Common myeloid progenitor, CD34-positive (primary cell): ENCODE results near the gene SMAD1.

Experiments used
- CTCF ChIA-PET: fragments of 350-600 bp; sonication (Branson Sonifier 250); formaldehyde crosslinking; loops from one replicate; lab custom pipeline; 2021; ENCODE audit warnings: antibody characterized with exemption; lab: Charles Lee
- POLR2A ChIA-PET: fragments of 350-600 bp; sonication (Branson Sonifier 250); formaldehyde crosslinking; loops from one replicate; lab custom pipeline; 2021; ENCODE audit warnings: antibody characterized with exemption; lab: Charles Lee
- DNase-seq, 3 donors: peaks; one replicate each; pipeline versions ENCODE4 v3.0.0 to v3.0.0-alpha.2; 2013
- H3K27ac ChIP-seq, 2 experiments: 1 replicate in 1 of 2; 2 replicates in 1 of 2; pipeline ENCODE4 v1.7.0; 2013; ENCODE audit warnings: inconsistent platforms in 2 of 2, low read length in 2 of 2, mild to moderate bottlenecking in 2 of 2, low read depth in 1 of 2, moderate library complexity in 1 of 2; ENCODE audit not compliant: severe bottlenecking in 2 of 2, insufficient read depth in 1 of 2, poor library complexity in 1 of 2
- H3K27me3 ChIP-seq, 5 experiments: replicated peaks in 2 of 5; 1 replicate in 3 of 5; 2 replicates in 2 of 5; pipeline versions ENCODE4 v1.6.1 to v1.7.0; 2013; ENCODE audit warnings: low read length in 4 of 5, mild to moderate bottlenecking in 2 of 5, moderate library complexity in 2 of 5, inconsistent platforms in 1 of 5; ENCODE audit not compliant: insufficient read depth in 5 of 5, control insufficient read depth in 4 of 5
- H3K36me3 ChIP-seq, 4 experiments: 1 replicate in 2 of 4; 2 replicates in 2 of 4; pipeline versions ENCODE4 v1.6.1 to v1.7.0; 2013; ENCODE audit warnings: low read length in 3 of 4, control low read depth in 1 of 4, mild to moderate bottlenecking in 1 of 4; ENCODE audit not compliant: control insufficient read depth in 4 of 4, insufficient read depth in 4 of 4
- H3K4me1 ChIP-seq, 4 experiments: 1 replicate in 3 of 4; 2 replicates in 1 of 4; pipeline versions ENCODE4 v1.6.1 to v1.7.1; 2013; ENCODE audit warnings: low read length in 3 of 4, mild to moderate bottlenecking in 3 of 4, control low read depth in 1 of 4, inconsistent platforms in 1 of 4, moderate library complexity in 1 of 4; ENCODE audit not compliant: control insufficient read depth in 4 of 4, insufficient read depth in 4 of 4; ENCODE audit errors: control extremely low read depth in 1 of 4
- H3K4me3 ChIP-seq, 7 experiments: 1 replicate in 4 of 7; 2 replicates in 3 of 7; pipeline versions ENCODE4 v1.5.1 to v1.7.0; 2013; ENCODE audit warnings: mild to moderate bottlenecking in 7 of 7, low read length in 6 of 7, moderate library complexity in 6 of 7, inconsistent platforms in 2 of 7, low read depth in 2 of 7, control low read depth in 1 of 7; ENCODE audit not compliant: insufficient read depth in 4 of 7, control insufficient read depth in 1 of 7; ENCODE audit errors: extremely low read depth in 1 of 7
- H3K9me3 ChIP-seq, 5 experiments: 1 replicate in 4 of 5; 2 replicates in 1 of 5; pipeline versions ENCODE4 v1.6.1 to v1.7.1; 2013; ENCODE audit warnings: low read length in 4 of 5, mild to moderate bottlenecking in 2 of 5, inconsistent platforms in 1 of 5, low read depth in 1 of 5, moderate library complexity in 1 of 5; ENCODE audit not compliant: control insufficient read depth in 4 of 5, insufficient read depth in 2 of 5; ENCODE audit errors: control extremely low read depth in 1 of 5
- WGBS: methylation state at CpG from one replicate; pipeline ENCODE4 v1.1.5; 2013; ENCODE audit not compliant: insufficient coverage; 5-methylcytosine and 5-hydroxymethylcytosine counted together

The SMAD1 gene

DNA sequence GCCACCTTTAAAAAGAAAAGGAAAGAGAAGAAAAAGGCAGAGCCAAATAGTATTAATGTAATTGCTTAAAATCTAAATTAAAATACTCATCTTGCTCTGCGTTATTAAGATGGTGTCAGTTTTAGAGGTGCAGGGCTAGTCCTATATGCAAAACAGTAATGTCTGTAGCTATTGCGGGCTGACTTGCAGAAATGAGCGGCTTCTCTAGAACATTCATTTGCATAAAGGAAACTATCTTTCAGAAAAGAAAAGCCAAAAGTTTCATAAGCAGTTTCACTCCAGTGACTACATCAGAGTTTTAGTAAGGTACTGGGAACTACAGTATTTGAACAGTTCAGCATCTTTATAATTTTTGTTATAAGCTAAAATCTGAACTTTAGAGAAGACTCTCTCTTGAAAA, 6.0 kb downstream of the SMAD1 start:
- no peaks in the 10 kb centered on the region for H3K36me3 ChIP-seq
- H3K9me3 ChIP-seq, result no peaks in the 10 kb centered on the region
- peaks cover 27 to 65% (median 35%) of the 10 kb centered on the region in 4 experiments for H3K4me1 ChIP-seq
- peak overlapping the region in 3 of 7 experiments; percentile 1 to 54 (median 21) for H3K4me3 ChIP-seq
- peak; percentile 34 to 78 (median 73) for DNase-seq
- ChIA-PET POLR2A (interaction anchor here (0.7 kb wide), 1 partner anchor 387 kb away, joined by 8 read pairs; no protein-coding TSS in a partner anchor), CTCF (interaction anchor here (1.2 kb wide), 1 partner anchor 22 kb away, joined by 3 read pairs; no protein-coding TSS in a partner anchor)
- 0% methylated on average over 1 of the region's 3 CpGs for WGBS
- peak overlapping the region in 1 of 2 experiments; percentile 21 for H3K27ac ChIP-seq
- H3K27me3 ChIP-seq, result no peaks in the 10 kb centered on the region

DNA sequence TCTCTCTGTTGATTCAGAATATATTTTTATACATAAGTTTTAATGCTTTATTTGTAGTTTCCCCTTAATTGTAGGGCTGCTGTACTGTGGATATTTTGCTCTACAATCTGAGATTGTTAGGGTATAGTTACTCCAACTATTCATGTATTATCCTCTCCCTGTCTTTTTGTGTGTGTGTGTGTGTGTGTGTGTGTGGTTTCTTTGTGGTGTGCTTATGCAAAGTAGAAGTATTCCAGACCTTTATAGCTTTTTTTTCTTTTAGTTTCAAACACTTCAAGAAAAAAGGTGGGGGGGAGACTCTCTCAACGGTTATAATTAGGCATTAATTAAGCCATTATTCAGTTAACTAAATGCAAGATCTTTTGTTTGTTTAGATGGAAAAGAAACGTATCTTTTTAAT, 6.7 kb downstream of the SMAD1 start:
- no CpG with 5 or more reads among the region's 2 CpGs for WGBS
- H3K27ac ChIP-seq, result peak overlapping the region in 1 of 2 experiments; percentile 21
- CTCF ChIA-PET, result interaction anchor here (1.2 kb wide), 1 partner anchor 21 kb away, joined by 3 read pairs; no protein-coding TSS in a partner anchor

DNA sequence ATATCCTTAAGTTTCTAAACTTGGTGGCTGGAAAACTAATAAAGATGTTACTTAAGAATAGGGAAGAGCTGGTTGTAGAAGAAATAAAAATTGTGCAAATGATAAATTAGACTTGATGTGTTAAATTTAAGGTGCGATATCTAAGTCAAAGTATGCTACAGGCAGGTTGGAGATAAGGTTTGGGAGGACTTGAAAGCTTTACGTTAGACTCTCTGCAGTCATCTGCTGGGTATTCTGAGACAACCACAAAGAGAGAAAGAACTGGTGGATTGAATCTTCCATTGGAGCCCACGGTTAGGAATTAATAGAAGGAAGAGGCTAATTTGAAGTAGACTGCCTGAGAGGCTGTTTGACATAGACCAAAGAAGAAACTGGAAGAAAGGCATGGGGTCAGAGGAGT, 7.9 kb downstream of the SMAD1 start:
- POLR2A ChIA-PET, result interaction anchor here (0.6 kb wide), 1 partner anchor 128 kb away, joined by 3 read pairs; no protein-coding TSS in a partner anchor
- no peaks in the 10 kb centered on the region for H3K36me3 ChIP-seq
- H3K4me1 ChIP-seq, result peaks cover 16 to 62% (median 39%) of the 10 kb centered on the region in 4 experiments
- no peak overlapping the region for H3K27ac ChIP-seq
- no peak for DNase-seq
- no peaks in the 10 kb centered on the region for H3K9me3 ChIP-seq
- WGBS, result 100% methylated on average over 3 of the region's 3 CpGs
- H3K4me3 ChIP-seq, result no peak overlapping the region
- H3K27me3 ChIP-seq, result no peaks in the 10 kb centered on the region
- CTCF ChIA-PET, result interaction anchor here (0.8 kb wide), 1 partner anchor 68 kb away, joined by 3 read pairs; no protein-coding TSS in a partner anchor

More for the DNA sequence above, 6.7 kb downstream of the SMAD1 start:
- Histone ChIP-seq H3K27me3 (no peaks in the 10 kb centered on the region), H3K9me3 (no peaks in the 10 kb centered on the region), H3K4me3 (no peak overlapping the region), H3K36me3 (no peaks in the 10 kb centered on the region), H3K4me1 (peaks cover 25 to 66% (median 38%) of the 10 kb centered on the region in 4 experiments)
- DNase-seq, result no peak
- POLR2A ChIA-PET, result no interaction called here

DNA sequence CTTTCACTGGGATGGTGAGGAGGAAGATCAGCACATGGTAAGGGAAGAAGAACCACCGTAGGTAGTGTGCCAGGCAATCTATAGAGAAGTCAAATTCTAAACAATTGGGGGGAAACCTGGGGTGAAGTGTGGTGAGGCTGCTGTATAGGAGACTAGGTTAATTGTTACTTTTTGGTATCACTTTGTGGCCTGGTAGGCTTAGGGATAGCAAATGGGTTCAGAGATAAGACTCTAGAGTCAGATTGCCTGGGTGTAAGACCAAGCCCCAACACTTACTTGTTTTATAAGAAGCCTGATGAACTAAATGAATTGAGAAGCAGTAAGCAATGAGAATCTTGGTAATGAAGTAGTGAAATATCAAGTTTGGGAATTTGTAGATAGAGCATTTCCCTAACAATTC, 8.7 kb downstream of the SMAD1 start:
- no peaks in the 10 kb centered on the region for H3K36me3 ChIP-seq
- H3K9me3 ChIP-seq, result no peaks in the 10 kb centered on the region
- H3K27me3 ChIP-seq, result no peaks in the 10 kb centered on the region
- POLR2A ChIA-PET, result no interaction called here
- no peak overlapping the region for H3K27ac ChIP-seq
- peaks cover 16 to 61% (median 43%) of the 10 kb centered on the region in 4 experiments for H3K4me1 ChIP-seq
- no peak overlapping the region for H3K4me3 ChIP-seq
- 80% methylated on average over 1 of the region's 1 CpG for WGBS
- DNase-seq, result peak in 2 of 3 donors; percentile 37 to 53
- CTCF ChIA-PET, result no interaction called here

DNA sequence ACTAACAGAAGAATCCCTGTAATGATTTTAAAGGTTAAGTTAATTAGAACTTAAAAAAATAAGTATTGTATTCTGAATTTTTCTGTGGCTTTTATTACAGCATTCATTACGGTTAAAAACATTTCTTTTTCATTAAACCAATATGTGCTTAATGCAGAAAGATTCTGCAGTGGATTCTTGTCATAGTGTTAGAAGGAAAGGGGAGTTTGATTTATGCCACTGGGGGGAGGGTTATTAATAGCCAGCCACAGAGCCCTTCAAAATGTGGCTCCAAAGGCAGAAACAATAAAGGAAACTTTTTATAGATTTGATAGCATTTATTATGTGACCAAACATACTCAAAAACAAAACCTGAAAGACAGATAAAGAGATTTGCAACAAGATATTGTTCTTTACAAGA, 9.1 kb downstream of the SMAD1 start:
- Histone ChIP-seq H3K27me3 (no peaks in the 10 kb centered on the region), H3K9me3 (no peaks in the 10 kb centered on the region), H3K36me3 (no peaks in the 10 kb centered on the region), H3K27ac (no peak overlapping the region), H3K4me1 (peaks cover 16 to 61% (median 43%) of the 10 kb centered on the region in 4 experiments), H3K4me3 (no peak overlapping the region)
- WGBS, result no CpG with 5 or more reads among the region's 1 CpG
- CTCF ChIA-PET, result no interaction called here
- POLR2A ChIA-PET, result no interaction called here
- DNase-seq, result no peak

DNA sequence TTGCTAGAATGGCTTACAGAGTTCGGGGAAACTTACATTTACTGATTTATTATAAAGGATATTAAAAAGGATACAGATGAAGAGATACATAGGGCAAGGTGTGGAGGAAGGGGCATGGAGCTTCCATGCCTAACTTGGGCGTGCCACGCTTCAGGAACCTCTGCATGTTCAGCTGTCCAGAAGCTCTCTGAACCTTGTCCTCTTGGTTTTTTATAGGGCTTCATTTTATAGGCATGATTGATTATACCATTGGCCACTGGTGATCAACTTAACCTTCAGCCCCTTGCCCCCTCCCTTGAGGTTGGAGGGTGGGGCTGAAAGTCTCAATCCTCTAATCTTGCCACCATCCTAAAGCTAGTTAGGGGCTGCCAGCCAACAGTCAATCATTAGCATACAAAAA, 10.7 kb downstream of the SMAD1 start:
- no peak for DNase-seq
- Histone ChIP-seq H3K36me3 (peaks cover 0 to 2% (median 0%) of the 10 kb centered on the region in 4 experiments), H3K4me1 (peaks cover 10 to 58% (median 39%) of the 10 kb centered on the region in 4 experiments), H3K27me3 (no peaks in the 10 kb centered on the region), H3K9me3 (no peaks in the 10 kb centered on the region), H3K27ac (no peak overlapping the region), H3K4me3 (no peak overlapping the region)
- WGBS, result 100% methylated on average over 2 of the region's 3 CpGs
- ChIA-PET POLR2A (interaction anchor here (1.2 kb wide), 1 partner anchor 8 kb away, joined by 3 read pairs; no protein-coding TSS in a partner anchor), CTCF (interaction anchor here (0.7 to 4.0 kb wide), 3 partner anchors 11 to 65 kb away, joined by 3 to 22 read pairs (median 10); no protein-coding TSS in a partner anchor)

DNA sequence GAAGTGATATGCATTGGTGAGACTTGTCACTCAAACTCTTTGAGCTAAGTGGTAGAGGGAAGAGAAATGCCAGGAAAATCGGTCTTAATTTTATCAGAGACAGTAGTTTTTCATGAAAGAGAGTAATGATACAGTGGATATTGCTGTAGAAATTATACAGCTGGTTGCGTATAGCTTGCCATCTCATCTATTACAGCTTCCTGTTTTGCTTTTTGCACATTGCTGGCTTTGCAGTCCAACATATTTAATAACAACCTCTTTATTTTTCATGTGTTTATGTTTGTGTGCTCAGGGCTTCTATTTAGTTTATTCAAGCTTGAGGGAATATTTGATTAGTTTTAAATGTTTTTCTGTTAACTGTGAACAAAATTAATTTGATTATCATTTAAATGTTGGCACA, 11.5 kb downstream of the SMAD1 start:
- POLR2A ChIA-PET, result interaction anchor here (1.2 kb wide), 1 partner anchor 8 kb away, joined by 3 read pairs; no protein-coding TSS in a partner anchor
- no peak overlapping the region for H3K27ac ChIP-seq
- peaks cover 10 to 52% (median 36%) of the 10 kb centered on the region in 4 experiments for H3K4me1 ChIP-seq
- no CpG with 5 or more reads among the region's 2 CpGs for WGBS
- no peaks in the 10 kb centered on the region for H3K9me3 ChIP-seq
- H3K36me3 ChIP-seq, result peaks cover 0 to 2% (median 0%) of the 10 kb centered on the region in 4 experiments
- peak in 2 of 3 donors; percentile 42 to 48 for DNase-seq
- no peaks in the 10 kb centered on the region for H3K27me3 ChIP-seq
- CTCF ChIA-PET, result interaction anchor here (0.7 to 4.0 kb wide), 5 partner anchors 9 to 64 kb away, joined by 3 to 22 read pairs (median 4); no protein-coding TSS in a partner anchor
- no peak overlapping the region for H3K4me3 ChIP-seq
